Measurements from ENCODE around the gene PPTC7. TPM values are rescaled to one million over a fixed set of nuclear protein-coding genes. Genes with fewer than 3 reads are reported as not detected.
"Not testable (repeated sequence)": the region's sequence is repeated elsewhere in the genome, so short reads cannot be mapped to it uniquely, and the experiment has no call there.

Gene PPTC7
- total and polyA plus RNA-seq, 4 donors = 5.6 to 15.7 (median 8.3) TPM

- no peak for DNase-seq (ENCODE audit: low spot score)
- Histone ChIP-seq H3K27ac (ENCODE audit: low read depth in 1 of 2, low read length in 2 of 2) (peak overlapping the region; percentile 36 to 62), H3K4me1 (ENCODE audit: control insufficient read depth in 4 of 4, insufficient read depth in 4 of 4, low read length in 3 of 4) (peaks cover 19 to 44% (median 40%) of the 10 kb centered on the region in 4 donors), H3K36me3 (ENCODE audit: control insufficient read depth in 4 of 4, insufficient read depth in 3 of 4, low read depth in 1 of 4, low read length in 3 of 4) (no peaks in the 10 kb centered on the region), H3K9ac (ENCODE audit: low read depth in 1 of 2, low read length in 2 of 2) (peak overlapping the region in 1 of 2 donors; percentile 63), H3K27me3 (ENCODE audit: control insufficient read depth in 4 of 4, insufficient read depth in 4 of 4, low read length in 3 of 4) (no peaks in the 10 kb centered on the region), H3K9me3 (ENCODE audit: control insufficient read depth in 4 of 4, low read length in 3 of 4) (peaks cover 0 to 2% (median 0%) of the 10 kb centered on the region in 4 donors), H3K4me3 (ENCODE audit: low read depth in 1 of 3, low read length in 3 of 3) (no peak overlapping the region)
- WGBS = 17% methylated on average over 1 of the region's 1 CpG
- TF ChIP-seq RAD21 (IDR thresholded peaks at IDR 0.05) (peak; percentile 39 to 51), FOXA2 (IDR thresholded peaks at IDR 0.05) (no peak), TAF1 (conservative IDR thresholded peaks at IDR 0.05) (peak; percentile 10), YY1 (IDR thresholded peaks at IDR 0.05) (peak; percentile 74), FOXA1 (IDR thresholded peaks at IDR 0.05) (no peak), JUND (IDR thresholded peaks at IDR 0.05) (peak; percentile 41 to 76), ZBTB33 (IDR thresholded peaks at IDR 0.05) (peak; percentile 72), HNF4A (conservative IDR thresholded peaks at IDR 0.05) (peak; percentile 99), NR2F2 (IDR thresholded peaks at IDR 0.05) (peak; percentile 97), REST (IDR thresholded peaks at IDR 0.05) (peak; percentile 33), CTCF (IDR thresholded peaks at IDR 0.05; ENCODE audit: low read depth, low read length, missing input control) (no peak), EGR1 (IDR thresholded peaks at IDR 0.05; ENCODE audit: low read depth in 2 of 2) (peak in 1 of 2 donors; percentile 7), RXRA (IDR thresholded peaks at IDR 0.05) (peak; percentile 96), HNF4G (IDR thresholded peaks at IDR 0.05) (peak; percentile 99), SP1 (IDR thresholded peaks at IDR 0.05) (peak; percentile 89), GABPA (IDR thresholded peaks at IDR 0.05 in 1 of 2, conservative IDR thresholded peaks at IDR 0.05 in 1 of 2) (peak in 1 of 2 donors; percentile 48)
- TF ChIP-seq, protein P1, sequence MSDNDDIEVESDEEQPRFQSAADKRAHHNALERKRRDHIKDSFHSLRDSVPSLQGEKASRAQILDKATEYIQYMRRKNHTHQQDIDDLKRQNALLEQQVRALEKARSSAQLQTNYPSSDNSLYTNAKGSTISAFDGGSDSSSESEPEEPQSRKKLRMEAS (IDR thresholded peaks at IDR 0.05) = peak; percentile 75
- TF ChIP-seq, protein P2, sequence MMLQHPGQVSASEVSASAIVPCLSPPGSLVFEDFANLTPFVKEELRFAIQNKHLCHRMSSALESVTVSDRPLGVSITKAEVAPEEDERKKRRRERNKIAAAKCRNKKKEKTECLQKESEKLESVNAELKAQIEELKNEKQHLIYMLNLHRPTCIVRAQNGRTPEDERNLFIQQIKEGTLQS (IDR thresholded peaks at IDR 0.05) = peak; percentile 68
Observed at GRCh38 chr12:110575326-110575725, 7.8 kb downstream of the PPTC7 start.

DNA sequence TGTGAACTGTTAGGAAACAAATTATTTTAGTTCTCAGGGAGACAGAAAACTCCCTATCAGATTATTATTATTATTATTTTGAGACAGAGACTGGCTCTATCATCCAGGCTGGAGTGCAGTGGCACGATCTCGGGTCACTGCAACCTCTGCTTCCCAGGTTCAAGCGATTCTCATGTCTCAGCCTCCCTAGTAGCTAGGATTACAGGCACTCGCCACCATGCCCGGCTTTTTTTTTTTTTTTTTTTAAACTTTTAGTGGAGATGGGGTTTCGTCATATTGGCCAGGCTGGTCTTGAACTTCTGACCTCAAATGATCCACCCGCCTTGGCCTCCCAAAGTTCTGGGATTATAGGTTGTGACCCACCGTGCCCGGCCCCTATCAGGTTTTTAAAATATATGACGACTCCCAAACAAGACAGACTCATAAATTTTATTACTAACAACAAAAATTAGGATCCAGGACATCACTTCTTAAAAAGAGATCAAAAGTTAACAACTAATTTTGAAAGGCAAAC, 8.3 kb downstream of the PPTC7 start:
- peaks cover 19 to 44% (median 37%) of the 10 kb centered on the region in 4 donors for H3K4me1 ChIP-seq (ENCODE audit: control insufficient read depth in 4 of 4, insufficient read depth in 4 of 4, low read length in 3 of 4)

More for the DNA sequence above, 8.3 kb downstream of the PPTC7 start:
- H3K4me3 ChIP-seq (ENCODE audit: low read depth in 1 of 3, low read length in 3 of 3); H3K9ac ChIP-seq (ENCODE audit: low read depth in 1 of 2, low read length in 2 of 2); H3K9me3 ChIP-seq (ENCODE audit: control insufficient read depth in 4 of 4, low read length in 3 of 4); H3K27me3 ChIP-seq (ENCODE audit: control insufficient read depth in 4 of 4, insufficient read depth in 4 of 4, low read length in 3 of 4); DNase-seq (ENCODE audit: low spot score); H3K36me3 ChIP-seq (ENCODE audit: control insufficient read depth in 4 of 4, insufficient read depth in 3 of 4, low read depth in 1 of 4, low read length in 3 of 4): not testable (repeated sequence)
- H3K27ac ChIP-seq (ENCODE audit: low read depth in 1 of 2, low read length in 2 of 2) = peak overlapping the region; percentile 36 to 60
- 44% methylated on average over 10 of the region's 10 CpGs for WGBS

Measured in liver (tissue), 9 donors.